ENCODE data around the gene ATPAF1.
"Not testable (repeated sequence)": the region's sequence is repeated elsewhere in the genome, so short reads cannot be mapped to it uniquely, and the experiment has no call there.

The ATPAF1 gene

GRCh38 chr1:46651152-46651551 is 17.0 kb downstream of the ATPAF1 start:
- DNase-seq (ENCODE audit: low read depth in 1 of 2, low spot score in 1 of 2): not testable (repeated sequence)

- no peak for DNase-seq (ENCODE audit: low read depth in 1 of 2, low spot score in 1 of 2)
Observed at GRCh38 chr1:46650491-46650890, 17.7 kb downstream of the ATPAF1 start.

DNA sequence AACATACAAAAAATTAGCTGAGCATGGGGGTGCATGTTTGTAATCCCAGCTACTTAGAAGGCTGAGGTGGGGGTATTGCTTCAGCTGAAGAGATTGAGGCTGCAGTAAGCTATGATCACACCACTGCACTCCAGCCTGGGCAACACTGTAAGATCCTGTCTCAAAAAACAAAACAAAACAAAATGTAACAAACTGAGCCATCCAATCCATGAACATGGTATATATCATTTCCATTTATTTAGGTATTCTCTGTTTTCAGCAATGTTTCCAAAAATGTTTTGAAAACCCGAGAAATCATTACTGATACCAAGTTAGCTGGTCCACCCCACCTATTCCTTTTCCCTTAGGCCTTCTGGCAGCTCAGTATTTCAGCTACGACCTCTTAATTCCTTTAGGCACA is 18.4 kb downstream of the ATPAF1 start:
- no peak for DNase-seq (ENCODE audit: low read depth in 1 of 2, low spot score in 1 of 2)

DNA sequence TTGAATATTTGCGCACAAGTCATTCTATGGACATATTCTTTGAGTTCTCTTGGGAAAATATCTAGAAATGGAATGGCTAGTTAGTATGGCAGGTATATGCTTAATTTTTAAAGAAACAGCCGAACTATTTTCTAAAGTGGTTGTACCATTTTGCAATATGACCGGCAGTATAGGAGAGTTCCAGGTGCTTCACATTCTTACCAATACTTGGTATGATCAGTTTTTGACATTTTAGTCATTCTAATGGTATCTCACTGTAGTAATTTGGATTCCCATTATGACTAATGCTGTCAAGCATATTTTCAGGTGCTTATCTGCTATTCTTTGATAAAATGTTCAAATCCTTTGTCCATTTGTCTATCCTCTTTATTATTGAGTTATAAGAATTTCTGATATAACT is 20.6 kb downstream of the ATPAF1 start:
- no peak for DNase-seq (ENCODE audit: low read depth in 1 of 2, low spot score in 1 of 2)

DNA sequence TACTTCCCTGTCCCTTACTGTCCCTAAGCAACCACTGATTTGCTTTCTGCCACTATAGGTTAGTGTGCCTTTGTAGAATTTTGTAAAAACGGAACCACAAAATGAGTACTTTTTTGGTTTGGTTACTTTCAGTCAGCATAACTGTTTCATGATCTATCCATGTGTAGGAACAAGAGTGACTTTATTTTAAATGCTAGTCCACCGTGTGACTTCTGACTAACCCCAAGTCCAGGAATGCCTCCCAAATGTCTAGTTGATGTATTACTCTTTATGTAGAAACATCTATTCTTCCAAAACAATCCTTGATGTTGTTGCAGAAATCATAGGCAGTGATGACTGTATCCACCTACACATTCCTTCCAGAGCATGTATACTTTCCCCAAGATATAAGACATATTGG is 21.3 kb downstream of the ATPAF1 start:
- DNase-seq (ENCODE audit: low read depth in 1 of 2, low spot score in 1 of 2): no peak

- DNase-seq (ENCODE audit: low read depth in 1 of 2, low spot score in 1 of 2): no peak
Observed at GRCh38 chr1:46646331-46646730, 21.8 kb downstream of the ATPAF1 start.

GRCh38 chr1:46645815-46646214 is 22.3 kb downstream of the ATPAF1 start:
- no peak for DNase-seq (ENCODE audit: low read depth in 1 of 2, low spot score in 1 of 2)

GRCh38 chr1:46643368-46643775 is 24.8 kb downstream of the ATPAF1 start:
- no peak for DNase-seq (ENCODE audit: low read depth in 1 of 2, low spot score in 1 of 2)

- DNase-seq (ENCODE audit: low read depth in 1 of 2, low spot score in 1 of 2): no peak
Observed at GRCh38 chr1:46642115-46642680, 26.0 kb downstream of the ATPAF1 start.

- DNase-seq (ENCODE audit: low read depth in 1 of 2, low spot score in 1 of 2): no peak
Observed at GRCh38 chr1:46639547-46639946, 28.6 kb downstream of the ATPAF1 start.

DNA sequence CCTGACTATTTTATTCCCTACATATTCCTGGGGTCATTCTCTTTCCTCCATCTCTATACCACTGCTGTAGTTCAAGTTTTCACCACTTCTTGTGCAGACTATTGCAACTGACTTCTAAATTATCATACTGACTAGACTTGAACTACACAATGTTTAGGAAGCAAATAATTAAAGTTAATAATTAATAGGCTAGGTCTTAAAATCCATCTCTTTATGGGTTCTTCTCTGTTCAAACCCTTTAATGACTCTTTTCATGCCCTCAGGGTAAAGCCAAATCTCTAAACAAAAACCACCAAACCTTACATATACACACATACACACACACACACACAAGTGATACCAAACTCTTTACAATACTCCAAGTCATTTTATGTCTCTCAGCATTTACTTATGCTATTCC is 29.2 kb downstream of the ATPAF1 start:
- DNase-seq (ENCODE audit: low read depth in 1 of 2, low spot score in 1 of 2): no peak

DNA sequence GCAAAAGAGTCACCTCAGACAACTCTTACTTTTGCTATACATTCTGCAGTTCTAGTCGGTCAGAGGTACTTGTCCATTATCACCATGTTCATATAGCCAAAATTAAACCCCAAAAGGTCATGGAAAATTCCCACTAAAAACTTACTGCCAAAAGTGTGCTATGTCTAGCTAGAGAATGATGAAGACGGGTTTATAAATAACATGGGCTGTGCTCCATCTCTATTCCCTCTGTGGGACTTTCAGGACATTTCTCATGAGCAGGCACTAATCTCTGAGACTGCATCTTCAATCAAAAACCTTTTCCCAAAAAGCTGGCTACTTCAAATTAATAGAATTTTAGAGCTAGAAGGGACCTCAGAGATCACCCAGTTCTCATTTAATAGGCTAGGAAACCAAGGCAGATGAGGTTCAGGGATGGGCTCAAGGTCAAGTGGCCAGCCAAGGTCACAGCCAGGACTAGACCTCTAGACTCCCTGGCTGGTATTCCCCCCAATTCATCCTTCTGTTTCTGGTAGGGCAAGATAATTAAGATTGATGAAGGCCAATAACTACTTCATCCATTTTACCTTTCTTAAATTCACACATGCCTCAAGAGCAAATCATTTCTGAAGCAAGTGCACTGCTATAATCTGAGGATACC is 30.6 kb downstream of the ATPAF1 start:
- no peak for DNase-seq (ENCODE audit: low read depth in 1 of 2, low spot score in 1 of 2)

DNA sequence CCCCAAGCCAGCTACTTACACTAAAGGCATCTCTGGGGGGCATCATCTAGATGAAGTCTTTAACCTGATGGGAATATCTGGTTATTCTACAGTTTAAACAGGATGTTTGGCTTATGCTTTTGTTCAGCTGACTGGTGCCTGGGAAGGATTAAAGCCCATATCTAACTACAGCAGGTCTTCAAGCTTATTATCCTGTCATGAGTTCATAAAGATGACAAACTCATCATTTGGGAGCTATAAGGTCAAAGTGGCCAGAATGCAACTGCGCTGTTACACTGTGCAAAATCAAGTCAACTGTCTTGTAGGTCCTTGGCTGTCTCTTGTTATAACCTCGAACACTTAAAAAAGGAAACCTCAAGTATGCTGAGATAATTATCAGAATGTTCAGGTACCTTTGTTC is 33.0 kb downstream of the ATPAF1 start:
- DNase-seq (ENCODE audit: low read depth in 1 of 2, low spot score in 1 of 2): no peak

DNA sequence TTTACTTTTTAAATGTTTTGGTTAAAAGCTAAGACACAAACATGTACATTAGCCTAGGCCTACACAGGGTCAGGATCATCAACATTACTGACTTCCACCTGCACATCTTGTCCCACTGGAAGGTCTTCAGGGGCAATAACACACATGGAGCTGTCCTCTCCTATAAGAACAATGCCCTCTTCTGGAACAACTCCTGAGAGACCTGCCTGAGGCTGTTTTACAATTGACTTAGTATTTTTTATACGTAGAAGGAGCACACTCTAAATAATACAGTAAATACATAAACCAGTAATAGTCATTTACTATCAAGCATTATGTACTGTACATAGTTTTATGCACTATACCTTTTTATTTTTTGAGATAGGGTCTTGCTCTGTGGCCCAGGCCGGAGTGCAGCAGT is 37.4 kb downstream of the ATPAF1 start:
- no peak for DNase-seq (ENCODE audit: low read depth in 1 of 2, low spot score in 1 of 2)

DNA sequence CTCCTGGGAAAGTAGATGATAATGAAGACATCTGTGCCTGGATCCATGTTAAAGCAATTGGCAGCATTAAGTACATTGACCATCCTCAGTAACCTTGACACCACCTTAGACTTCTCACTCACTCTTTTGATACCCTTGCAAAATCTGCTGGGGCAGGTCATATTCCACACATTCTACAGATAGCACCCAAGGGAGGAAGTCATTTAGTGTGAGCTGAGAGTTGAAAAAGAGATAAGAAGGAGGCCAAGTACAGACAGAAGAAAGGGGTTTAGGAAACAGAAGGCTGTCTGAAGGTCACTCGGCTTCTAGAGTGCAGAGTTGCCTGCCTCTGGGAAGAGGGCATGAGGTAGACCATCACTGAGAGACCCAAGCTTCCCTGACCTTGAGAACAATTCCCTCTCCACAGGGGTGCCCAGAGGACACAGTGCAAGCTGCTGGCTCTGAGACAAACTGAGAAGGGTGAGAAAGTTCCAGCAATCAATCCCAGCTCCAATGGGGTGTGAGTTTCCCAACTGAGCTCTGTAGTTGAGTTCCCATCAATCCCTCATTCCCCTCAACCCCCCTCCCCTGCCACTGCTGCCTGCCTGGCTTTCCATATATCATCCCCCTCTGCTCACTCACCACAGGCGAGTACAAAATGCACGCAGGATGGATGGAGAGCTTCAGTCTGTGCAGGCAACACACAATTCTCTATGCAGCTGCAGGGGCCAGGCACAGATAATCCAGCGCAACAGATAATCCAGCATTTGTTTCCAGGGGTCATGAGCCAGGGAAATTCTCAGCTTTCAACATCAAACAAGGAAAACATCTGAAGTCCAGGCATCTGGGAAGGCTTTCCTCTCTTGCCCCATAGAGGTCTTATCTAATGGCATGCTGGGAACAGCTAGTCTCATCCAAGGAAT is 44.2 kb downstream of the ATPAF1 start:
- DNase-seq (ENCODE audit: low read depth in 1 of 2, low spot score in 1 of 2): no peak

GRCh38 chr1:46622344-46622743 is 45.8 kb downstream of the ATPAF1 start:
- DNase-seq (ENCODE audit: low read depth in 1 of 2, low spot score in 1 of 2): no peak

GRCh38 chr1:46621930-46622329 is 46.2 kb downstream of the ATPAF1 start:
- no peak for DNase-seq (ENCODE audit: low read depth in 1 of 2, low spot score in 1 of 2)

GRCh38 chr1:46619656-46620258 is 48.4 kb downstream of the ATPAF1 start:
- no peak for DNase-seq (ENCODE audit: low read depth in 1 of 2, low spot score in 1 of 2)

DNA sequence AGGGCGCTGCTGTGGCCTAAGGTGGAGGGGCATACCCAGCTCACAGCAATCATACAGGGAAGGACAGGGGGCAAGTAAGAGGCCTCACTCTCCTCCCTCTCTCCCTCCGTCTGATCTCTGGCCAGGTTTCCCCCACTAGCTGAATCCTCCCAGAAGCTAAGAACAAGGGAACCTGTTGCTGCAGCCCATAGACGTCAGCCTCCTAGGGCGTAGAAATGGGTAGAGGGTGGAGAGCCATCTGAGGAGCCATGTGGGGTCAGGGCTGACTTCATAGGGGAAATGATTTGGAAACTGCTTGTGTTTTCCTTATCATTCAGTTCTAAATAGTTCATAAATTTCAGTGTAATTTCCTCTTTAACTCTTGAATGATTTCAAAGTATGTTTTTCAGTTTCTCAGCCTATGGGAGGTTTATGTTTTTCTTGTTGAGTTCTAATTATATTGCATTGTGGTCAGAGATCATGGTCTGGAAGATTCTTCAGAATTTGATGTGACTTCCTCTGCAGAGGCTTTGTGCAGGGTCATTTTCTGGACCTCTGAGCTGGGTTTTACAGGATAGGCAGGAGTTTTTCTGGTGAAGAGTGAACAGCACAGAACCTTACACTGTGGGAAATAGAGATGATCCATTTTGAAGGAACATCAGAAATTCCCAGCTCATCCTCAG is 49.3 kb downstream of the ATPAF1 start:
- DNase-seq (ENCODE audit: low read depth in 1 of 2, low spot score in 1 of 2): no peak

DNA sequence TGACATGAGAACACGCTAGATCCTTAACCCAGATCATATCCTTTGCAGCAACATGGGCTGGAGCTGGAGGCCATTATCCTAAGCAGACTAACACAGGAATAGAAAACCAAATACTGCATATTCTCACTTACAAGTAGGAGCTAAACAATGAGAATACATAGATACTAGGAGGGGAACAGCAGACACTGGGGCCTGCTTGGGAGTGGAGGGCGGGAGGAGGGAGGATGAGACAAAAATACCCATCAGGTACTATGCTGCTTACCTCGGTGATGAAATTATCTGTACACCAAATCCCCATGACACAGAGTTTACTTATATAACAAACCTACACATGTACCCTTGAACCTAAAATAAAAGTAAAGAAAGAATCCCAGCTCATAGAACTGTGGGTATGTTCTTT is 50.3 kb downstream of the ATPAF1 start:
- DNase-seq (ENCODE audit: low read depth in 1 of 2, low spot score in 1 of 2): no peak

- DNase-seq (ENCODE audit: low read depth in 1 of 2, low spot score in 1 of 2): no peak
Observed at GRCh38 chr1:46617108-46617800, 50.9 kb downstream of the ATPAF1 start.
